Type B pancreatic cell (in vitro differentiated cells): ENCODE data around the gene D2HGDH. TPM values are rescaled to one million over a fixed set of nuclear protein-coding genes. Genes with fewer than 3 reads are reported as not detected.
A peak's percentile ranks its signal among the peaks of the same experiment; 100 is the strongest.
"Not testable (repeated sequence)": the region's sequence is repeated elsewhere in the genome, so short reads cannot be mapped to it uniquely, and the experiment has no call there.

ENCODE experiments used
- DNase-seq: peaks from one replicate; pipeline ENCODE4 v3.0.0; 2021; ENCODE audit warnings: mixed read lengths; ENCODE audit not compliant: unreplicated experiment; ENCODE audit errors: extremely low spot score
- H3K27ac Mint-ChIP-seq: 2 replicates; pipeline ENCODE4 v1.8.0; 2021; ENCODE audit warnings: mild to moderate bottlenecking, mixed read lengths
- H3K27me3 Mint-ChIP-seq: 2 replicates; pipeline ENCODE4 v1.8.0; 2021; ENCODE audit warnings: mixed read lengths
- H3K36me3 Mint-ChIP-seq: 2 replicates; pipeline ENCODE4 v1.8.0; 2021; ENCODE audit warnings: mixed read lengths
- H3K4me1 Mint-ChIP-seq: one replicate; pipeline ENCODE4 v1.8.0; 2021; ENCODE audit warnings: mixed read lengths; ENCODE audit not compliant: unreplicated experiment
- H3K4me3 Mint-ChIP-seq: 2 replicates; pipeline ENCODE4 v1.8.0; 2021; ENCODE audit warnings: mild to moderate bottlenecking, mixed read lengths
- H3K9me3 Mint-ChIP-seq: 2 replicates; pipeline ENCODE4 v1.8.0; 2021; ENCODE audit warnings: mixed read lengths
- CTCF ChIP-seq: fragments of 200-600 bp; sonication (generic); conservative IDR thresholded peaks from 2 replicates; pipeline ENCODE4 v1.5.0; 2021; ENCODE audit warnings: antibody characterized with exemption, mild to moderate bottlenecking
- total RNA-seq: library from RNA; stranded (reverse); gene quantifications from 2 replicates; pipeline ENCODE4 v1.2.1, GENCODE V29; 2021; ENCODE audit warnings: low replicate concordance

Gene D2HGDH
- total RNA-seq, 1 donor from 2014 or later: 36.0 TPM

- Mint-ChIP-seq H3K27me3 (peaks cover 7% of the 10 kb centered on the region), H3K9me3 (no peaks in the 10 kb centered on the region), H3K4me3 (no peak overlapping the region), H3K27ac (no peak overlapping the region), H3K4me1 (peaks cover 4% of the 10 kb centered on the region), H3K36me3 (peaks cover 4% of the 10 kb centered on the region)
- TF ChIP-seq CTCF: no peak
- DNase-seq: peak; percentile 65
These were observed 63.1 kb downstream of the D2HGDH start for GRCh38 chr2:241797441-241798080.

DNA sequence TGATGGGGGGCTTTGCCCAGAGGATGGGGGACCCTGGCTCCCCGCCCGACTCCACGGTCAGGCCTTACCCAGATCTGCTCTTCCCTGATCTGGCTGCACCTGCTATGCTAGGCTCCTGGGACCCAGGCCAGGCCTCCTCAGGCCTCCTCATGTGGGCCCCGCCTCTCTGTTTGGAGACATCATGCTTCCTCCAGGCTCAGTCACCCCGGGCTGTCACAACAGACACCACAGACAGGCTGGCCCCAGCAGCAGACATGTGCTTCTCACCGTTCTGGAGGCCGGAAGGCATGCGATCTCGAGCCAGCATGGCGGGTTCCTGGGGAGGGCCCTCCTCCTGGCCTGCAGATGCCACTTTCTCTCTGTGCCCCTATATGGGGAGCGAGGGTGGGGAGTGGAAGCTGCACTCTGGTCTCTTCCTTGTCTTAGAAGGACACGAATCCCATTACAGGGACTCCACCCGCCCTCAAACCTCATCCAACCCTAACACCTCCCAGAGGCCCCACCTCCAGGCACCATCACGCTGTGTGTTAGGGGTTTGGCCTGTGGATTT lies 63.7 kb downstream of the D2HGDH start:
- no peak for TF ChIP-seq CTCF
- H3K27me3 Mint-ChIP-seq: peaks cover 7% of the 10 kb centered on the region
- no peaks in the 10 kb centered on the region for H3K9me3 Mint-ChIP-seq
- H3K4me3 Mint-ChIP-seq: no peak overlapping the region
- H3K27ac Mint-ChIP-seq: no peak overlapping the region
- no peak for DNase-seq
- peaks cover 4% of the 10 kb centered on the region for H3K36me3 Mint-ChIP-seq
- peaks cover 4% of the 10 kb centered on the region for H3K4me1 Mint-ChIP-seq

DNA sequence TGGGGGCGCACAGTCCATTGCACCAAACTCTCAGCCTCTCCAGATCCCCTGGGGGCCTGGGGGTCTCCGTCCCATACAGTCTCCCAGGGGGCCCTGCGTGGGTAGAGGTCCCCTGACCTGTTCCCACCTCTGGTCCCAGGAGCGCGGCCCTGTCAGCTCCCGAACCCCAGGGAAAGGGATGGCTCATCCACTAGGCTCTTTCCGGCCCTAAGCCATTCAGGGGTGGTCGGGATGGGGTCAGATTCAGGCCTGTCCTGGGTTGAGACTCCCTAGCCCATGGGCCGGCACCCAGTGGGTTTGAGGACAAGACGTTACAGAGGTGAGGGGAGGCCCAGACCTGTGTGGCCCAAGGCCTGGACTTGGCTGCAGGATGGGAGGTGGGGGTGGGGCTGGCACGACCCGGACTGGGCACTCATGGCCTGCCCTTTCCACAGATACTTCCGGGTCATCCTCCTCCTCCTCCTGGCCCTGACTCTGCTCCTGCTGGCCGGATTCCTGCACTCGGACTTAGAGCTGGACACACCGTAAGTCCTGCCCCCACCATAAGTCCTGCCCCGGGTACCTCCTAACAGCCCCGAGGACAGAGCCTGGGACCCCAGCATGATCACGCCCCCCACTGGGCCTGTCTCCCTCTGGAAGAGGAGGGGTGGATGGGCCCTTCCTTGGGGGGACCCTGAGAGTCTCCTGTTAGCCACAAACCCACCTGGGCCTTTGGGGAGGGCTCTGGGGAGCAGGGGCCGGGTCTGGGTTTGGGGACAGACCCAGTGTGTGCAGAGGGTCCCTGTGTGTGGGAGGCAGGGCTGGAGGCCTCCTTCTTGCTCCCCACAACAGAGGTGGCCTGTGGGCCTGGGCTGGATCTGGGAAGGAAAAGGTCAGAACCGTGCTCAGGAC lies 64.4 kb downstream of the D2HGDH start:
- no peak overlapping the region for H3K27ac Mint-ChIP-seq
- no peak for TF ChIP-seq CTCF
- H3K9me3 Mint-ChIP-seq: no peaks in the 10 kb centered on the region
- no peaks in the 10 kb centered on the region for H3K36me3 Mint-ChIP-seq
- H3K27me3 Mint-ChIP-seq: peaks cover 3% of the 10 kb centered on the region
- DNase-seq: peak; percentile 67
- H3K4me3 Mint-ChIP-seq: no peak overlapping the region
- peaks cover 4% of the 10 kb centered on the region for H3K4me1 Mint-ChIP-seq

DNA sequence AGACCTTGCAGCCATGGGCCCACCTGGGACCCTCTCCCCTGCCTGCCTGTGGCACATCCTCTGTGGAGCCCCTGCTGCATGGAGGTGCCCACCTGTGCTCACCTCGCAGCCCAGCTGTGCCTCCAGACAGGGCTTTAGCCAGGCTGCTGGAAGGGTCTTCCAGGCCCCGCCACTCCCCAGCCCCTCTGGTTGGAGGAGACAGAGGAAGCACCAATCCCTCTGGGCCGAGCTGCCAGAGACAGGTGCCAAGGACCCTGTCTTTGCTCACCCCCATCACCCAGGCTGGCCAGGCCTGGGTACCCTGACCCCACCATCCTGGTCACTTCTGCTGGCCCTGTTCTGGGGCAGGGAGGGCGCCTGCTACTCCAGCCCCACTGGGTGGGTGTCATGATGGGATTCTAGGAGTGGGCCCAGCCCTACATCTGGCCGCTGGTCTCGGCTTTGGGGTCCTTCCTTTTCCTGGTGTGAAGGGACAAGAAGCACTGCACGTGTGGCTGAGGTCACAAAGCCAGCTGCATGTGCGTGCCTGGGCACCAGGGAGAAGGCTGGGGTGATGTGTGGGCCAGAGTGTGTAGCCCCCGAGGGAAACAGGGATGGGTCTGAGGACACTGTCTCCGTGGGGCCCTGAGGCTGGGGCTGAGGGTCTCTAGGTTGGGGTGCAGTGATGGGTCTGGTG lies 65.2 kb downstream of the D2HGDH start:
- H3K4me1 Mint-ChIP-seq: peaks cover 4% of the 10 kb centered on the region
- no peak overlapping the region for H3K4me3 Mint-ChIP-seq
- no peaks in the 10 kb centered on the region for H3K36me3 Mint-ChIP-seq
- no peak overlapping the region for H3K27ac Mint-ChIP-seq
- no peak for TF ChIP-seq CTCF
- H3K9me3 Mint-ChIP-seq: no peaks in the 10 kb centered on the region
- no peak for DNase-seq
- H3K27me3 Mint-ChIP-seq: peaks cover 3% of the 10 kb centered on the region

DNA sequence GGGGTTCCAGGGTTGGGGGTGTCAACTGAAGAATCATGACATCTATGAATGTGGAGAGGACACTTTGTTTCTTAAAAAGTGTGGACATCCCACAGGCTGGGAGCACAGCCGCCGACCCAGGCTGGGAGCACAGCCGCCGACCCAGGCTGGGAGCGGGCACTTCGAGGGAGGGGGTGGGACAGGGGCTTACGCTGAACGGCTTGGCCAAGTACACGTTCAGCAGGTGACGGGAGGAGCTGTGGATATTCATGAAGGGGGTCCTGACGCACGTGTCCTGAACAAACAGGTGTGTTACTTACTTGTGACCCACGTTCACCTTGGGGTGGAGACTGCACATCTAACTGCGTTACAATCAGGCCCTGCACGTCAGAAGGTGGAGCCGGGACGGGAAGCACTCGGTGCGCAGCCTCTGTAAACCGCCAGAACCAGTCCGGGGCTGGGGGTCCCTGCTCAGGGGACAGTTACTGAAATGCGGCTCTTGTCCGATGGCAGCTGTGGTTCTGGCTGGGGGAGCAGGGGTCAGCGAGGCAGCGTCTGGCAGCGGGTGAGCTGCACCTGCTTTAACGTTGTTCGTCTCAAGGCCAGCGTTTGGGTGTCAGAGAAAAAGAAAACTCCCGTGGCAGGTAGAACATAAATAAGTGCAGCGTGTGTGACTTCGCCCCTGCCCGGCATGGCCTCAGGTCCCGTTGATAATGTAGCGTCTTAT lies 65.9 kb downstream of the D2HGDH start:
- H3K9me3 Mint-ChIP-seq, H3K4me3 Mint-ChIP-seq, H3K27me3 Mint-ChIP-seq, H3K4me1 Mint-ChIP-seq, DNase-seq, H3K36me3 Mint-ChIP-seq, H3K27ac Mint-ChIP-seq: not testable (repeated sequence)
